Neural progenitor cell (in vitro differentiated cells): ENCODE results near the gene ZFR2. TPM values are rescaled to one million over a fixed set of nuclear protein-coding genes. Genes with fewer than 3 reads are reported as not detected.
"Not testable (repeated sequence)": the region's sequence is repeated elsewhere in the genome, so short reads cannot be mapped to it uniquely, and the experiment has no call there.

ENCODE experiments used
- DNase-seq: peaks from one replicate; pipeline ENCODE4 v3.0.0-alpha.2; 2016; ENCODE audit warnings: low spot score
- H2AFZ ChIP-seq: fragments of 200-600 bp; sonication (generic); replicated peaks from 2 replicates; pipeline ENCODE4 v1.6.1; 2016; ENCODE audit warnings: antibody characterized with exemption
- H3F3A ChIP-seq: fragments of 200-600 bp; sonication (generic); 2 replicates; pipeline ENCODE4 v1.6.1; 2016; ENCODE audit warnings: antibody characterized with exemption, low read depth
- H3K27ac ChIP-seq: fragments of 200-600 bp; sonication (generic); 2 replicates; pipeline ENCODE4 v1.5.1; 2016; ENCODE audit warnings: mild to moderate bottlenecking
- H3K27me3 ChIP-seq: fragments of 200-600 bp; sonication (generic); 2 replicates; pipeline ENCODE4 v1.6.1; 2016; ENCODE audit warnings: mild to moderate bottlenecking, moderate library complexity
- H3K36me3 ChIP-seq: fragments of 200-600 bp; sonication (generic); 2 replicates; pipeline ENCODE4 v1.5.1; 2016
- H3K4me1 ChIP-seq: fragments of 200-600 bp; sonication (generic); 2 replicates; pipeline ENCODE4 v1.6.1; 2016; ENCODE audit warnings: mixed run types
- H3K4me2 ChIP-seq: fragments of 200-600 bp; sonication (generic); 2 replicates; pipeline ENCODE4 v1.6.1; 2016
- H3K4me3 ChIP-seq: fragments of 200-600 bp; sonication (generic); 2 replicates; pipeline ENCODE4 v1.5.1; 2016
- H3K79me2 ChIP-seq: fragments of 200-600 bp; sonication (generic); 2 replicates; pipeline ENCODE4 v1.6.1; 2016; ENCODE audit warnings: low read depth
- H3K9ac ChIP-seq: fragments of 200-600 bp; sonication (generic); 2 replicates; pipeline ENCODE4 v1.6.1; 2016
- H3K9me3 ChIP-seq: fragments of 200-600 bp; sonication (generic); 2 replicates; pipeline ENCODE4 v1.5.1; 2016; ENCODE audit warnings: low read depth
- H4K20me1 ChIP-seq: fragments of 200-600 bp; sonication (generic); 2 replicates; pipeline ENCODE4 v1.6.1; 2016; ENCODE audit warnings: low read depth
- H3K27ac Mint-ChIP-seq: 3 replicates; pipeline ENCODE4 v1.8.0; 2021; ENCODE audit warnings: mixed read lengths
- H3K27me3 Mint-ChIP-seq: 2 replicates; pipeline ENCODE4 v1.8.0; 2022; ENCODE audit warnings: low read depth, mild to moderate bottlenecking, inconsistent platforms, moderate library complexity, mixed read lengths; ENCODE audit not compliant: insufficient read depth
- H3K36me3 Mint-ChIP-seq: 3 replicates; pipeline ENCODE4 v1.8.0; 2021; ENCODE audit warnings: mixed read lengths
- H3K4me1 Mint-ChIP-seq: 3 replicates; pipeline ENCODE4 v1.8.0; 2021; ENCODE audit warnings: mixed read lengths
- H3K4me3 Mint-ChIP-seq: 3 replicates; pipeline ENCODE4 v1.8.0; 2021; ENCODE audit warnings: mild to moderate bottlenecking, moderate library complexity, mixed read lengths
- H3K9me3 Mint-ChIP-seq: 3 replicates; pipeline ENCODE4 v1.8.0; 2020; ENCODE audit warnings: mixed read lengths
- CTCF ChIP-seq: fragments of 200-600 bp; sonication (generic); IDR thresholded peaks from 2 replicates; pipeline ENCODE4 v1.5.1; 2017; ENCODE audit warnings: antibody characterized with exemption, mild to moderate bottlenecking
- EZH2 ChIP-seq: fragments of 200-600 bp; sonication (generic); IDR thresholded peaks from 2 replicates; pipeline ENCODE4 v1.6.1; 2017; ENCODE audit warnings: antibody characterized with exemption, mild to moderate bottlenecking, moderate library complexity
- EZH2phosphoT487 ChIP-seq: fragments of 200-600 bp; sonication (generic); IDR thresholded peaks from 2 replicates; pipeline ENCODE4 v1.6.1; 2017; ENCODE audit warnings: antibody characterized with exemption
- total RNA-seq: library from RNA; depleted of rRNA; stranded (reverse); fragments of >200 nt; gene quantifications from 2 replicates; pipeline ENCODE4 v1.2.3, GENCODE V29; 2015; ENCODE audit warnings: low replicate concordance

Gene ZFR2
- total RNA-seq, 1 donor from 2014 or later = 8.9 TPM

DNA sequence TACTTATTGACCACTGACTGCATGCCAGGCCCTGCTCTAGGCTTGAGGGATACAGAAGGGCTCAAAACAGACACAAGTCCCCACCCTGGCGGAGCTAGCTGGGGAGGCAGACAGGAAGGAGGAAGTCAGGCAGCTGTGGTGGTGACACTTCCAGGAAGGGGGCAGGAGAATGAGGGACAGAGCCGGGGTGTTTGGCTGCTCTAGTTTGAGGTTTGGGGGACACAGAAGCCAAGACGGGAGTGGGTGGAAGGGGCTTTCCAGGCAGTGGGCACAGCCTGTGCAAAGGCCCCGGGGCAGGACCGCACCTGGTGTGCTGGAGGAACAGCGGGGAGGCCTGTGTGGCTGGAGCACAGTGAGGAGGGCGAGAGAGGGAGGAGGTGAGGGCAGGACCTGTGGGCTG lies 102.3 kb downstream of the ZFR2 start:
- no peak overlapping the region for H3K27ac Mint-ChIP-seq
- Histone ChIP-seq H3K36me3 (no peaks in the 10 kb centered on the region), H3K27ac (no peak overlapping the region), H2AFZ (no peak overlapping the region), H3K79me2 (peaks cover 12% of the 10 kb centered on the region), H4K20me1 (no peaks in the 10 kb centered on the region), H3K27me3 (no peaks in the 10 kb centered on the region), H3F3A (peaks cover 12% of the 10 kb centered on the region), H3K4me2 (no peak overlapping the region), H3K4me1 (peaks cover 7% of the 10 kb centered on the region), H3K9me3 (no peaks in the 10 kb centered on the region), H3K9ac (no peak overlapping the region), H3K4me3 (no peak overlapping the region)
- TF ChIP-seq EZH2 (no peak), EZH2phosphoT487 (no peak), CTCF (no peak)
- H3K4me3 Mint-ChIP-seq = no peak overlapping the region
- peaks cover 17% of the 10 kb centered on the region for H3K4me1 Mint-ChIP-seq
- H3K9me3 Mint-ChIP-seq = no peaks in the 10 kb centered on the region
- no peak for DNase-seq
- peaks cover 2% of the 10 kb centered on the region for H3K36me3 Mint-ChIP-seq
- H3K27me3 Mint-ChIP-seq = peaks cover 3% of the 10 kb centered on the region

GRCh38 chr19:3765757-3766156 lies 103.1 kb downstream of the ZFR2 start:
- peaks cover 18% of the 10 kb centered on the region for H3K79me2 ChIP-seq
- H3K4me2 ChIP-seq, H3K4me3 Mint-ChIP-seq, H4K20me1 ChIP-seq, H2AFZ ChIP-seq, H3K9me3 Mint-ChIP-seq, DNase-seq, H3K4me1 ChIP-seq, H3K27me3 ChIP-seq, H3K9ac ChIP-seq, H3K27ac Mint-ChIP-seq, H3K36me3 ChIP-seq, H3F3A ChIP-seq, H3K4me3 ChIP-seq, H3K36me3 Mint-ChIP-seq, H3K27me3 Mint-ChIP-seq, H3K9me3 ChIP-seq, H3K27ac ChIP-seq: not testable (repeated sequence)
- peaks cover 17% of the 10 kb centered on the region for H3K4me1 Mint-ChIP-seq

DNA sequence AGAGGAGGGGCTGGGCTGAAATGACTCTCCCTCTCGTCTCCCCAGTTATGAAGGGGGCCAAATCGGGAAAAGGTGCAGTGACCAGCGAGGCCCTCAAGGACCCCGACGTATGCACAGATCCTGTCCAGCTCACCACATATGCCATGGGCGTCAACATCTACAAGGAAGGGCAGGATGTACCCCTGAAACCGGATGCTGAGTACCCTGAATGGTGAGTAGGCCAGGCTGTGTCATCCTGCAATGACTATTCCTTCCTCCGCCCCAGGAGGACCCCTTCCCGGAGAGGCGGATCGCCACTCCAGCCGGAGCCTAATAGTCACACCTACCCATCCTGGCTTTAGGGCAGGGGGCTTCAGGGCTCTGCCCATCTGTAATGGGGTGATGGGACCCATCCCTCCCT lies 103.7 kb downstream of the ZFR2 start:
- H3K27ac Mint-ChIP-seq = no peak overlapping the region
- TF ChIP-seq CTCF (no peak), EZH2 (no peak), EZH2phosphoT487 (no peak)
- no peaks in the 10 kb centered on the region for H3K9me3 ChIP-seq
- peaks cover 2% of the 10 kb centered on the region for H3K36me3 Mint-ChIP-seq
- H2AFZ ChIP-seq = no peak overlapping the region
- H3K9me3 Mint-ChIP-seq = no peaks in the 10 kb centered on the region
- H3K36me3 ChIP-seq = no peaks in the 10 kb centered on the region
- H3F3A ChIP-seq = peaks cover 8% of the 10 kb centered on the region
- peaks cover 24% of the 10 kb centered on the region for H3K79me2 ChIP-seq
- no peak overlapping the region for H3K9ac ChIP-seq
- DNase-seq = no peak
- H3K4me1 ChIP-seq = peaks cover 3% of the 10 kb centered on the region
- no peak overlapping the region for H3K4me2 ChIP-seq
- H3K4me1 Mint-ChIP-seq = peaks cover 17% of the 10 kb centered on the region
- no peaks in the 10 kb centered on the region for H4K20me1 ChIP-seq
- H3K27me3 Mint-ChIP-seq = peaks cover 3% of the 10 kb centered on the region
- no peak overlapping the region for H3K27ac ChIP-seq
- H3K4me3 ChIP-seq = no peak overlapping the region
- no peaks in the 10 kb centered on the region for H3K27me3 ChIP-seq
- no peak overlapping the region for H3K4me3 Mint-ChIP-seq

GRCh38 chr19:3762501-3763459 lies 106.1 kb downstream of the ZFR2 start, which contains the start of gene MRPL54:
TSS of gene MRPL54 (plus strand) at chr19:3762682. CDS start at chr19:3762701, 19 bp downstream.
- Mint-ChIP-seq H3K4me1 (peaks cover 14% of the 10 kb centered on the region), H3K4me3 (peak within 1 kb of the TSS; percentile 96), H3K27ac (peak within 1 kb of the TSS; percentile 95), H3K36me3 (no peaks in the 10 kb centered on the region), H3K27me3 (no peaks in the 10 kb centered on the region), H3K9me3 (no peaks in the 10 kb centered on the region)
- Histone ChIP-seq H3K4me1 (peaks cover 3% of the 10 kb centered on the region), H2AFZ (peak within 1 kb of the TSS; percentile 97), H3K27ac (peak within 1 kb of the TSS; percentile 72), H3K4me3 (peak within 1 kb of the TSS; percentile 90), H3K9me3 (no peaks in the 10 kb centered on the region), H4K20me1 (no peaks in the 10 kb centered on the region), H3K79me2 (peaks cover 26% of the 10 kb centered on the region), H3K27me3 (no peaks in the 10 kb centered on the region), H3K9ac (peak within 1 kb of the TSS; percentile 83), H3F3A (peaks cover 8% of the 10 kb centered on the region), H3K4me2 (peak within 1 kb of the TSS; percentile 85), H3K36me3 (no peaks in the 10 kb centered on the region)
- no peak for TF ChIP-seq EZH2
- TF ChIP-seq EZH2phosphoT487 = no peak
- TF ChIP-seq CTCF = no peak
- DNase-seq = peak; percentile 99
